HG03439 (cell line): Measurements from ENCODE around the gene UBE4A.

Source experiments
- ATAC-seq: cut with Tn5 transposase; IDR thresholded peaks from one replicate; pipeline ENCODE4 v1.9.1; 2021; ENCODE audit warnings: mild to moderate bottlenecking, moderate library complexity; ENCODE audit not compliant: unreplicated experiment

Gene UBE4A, protein sequence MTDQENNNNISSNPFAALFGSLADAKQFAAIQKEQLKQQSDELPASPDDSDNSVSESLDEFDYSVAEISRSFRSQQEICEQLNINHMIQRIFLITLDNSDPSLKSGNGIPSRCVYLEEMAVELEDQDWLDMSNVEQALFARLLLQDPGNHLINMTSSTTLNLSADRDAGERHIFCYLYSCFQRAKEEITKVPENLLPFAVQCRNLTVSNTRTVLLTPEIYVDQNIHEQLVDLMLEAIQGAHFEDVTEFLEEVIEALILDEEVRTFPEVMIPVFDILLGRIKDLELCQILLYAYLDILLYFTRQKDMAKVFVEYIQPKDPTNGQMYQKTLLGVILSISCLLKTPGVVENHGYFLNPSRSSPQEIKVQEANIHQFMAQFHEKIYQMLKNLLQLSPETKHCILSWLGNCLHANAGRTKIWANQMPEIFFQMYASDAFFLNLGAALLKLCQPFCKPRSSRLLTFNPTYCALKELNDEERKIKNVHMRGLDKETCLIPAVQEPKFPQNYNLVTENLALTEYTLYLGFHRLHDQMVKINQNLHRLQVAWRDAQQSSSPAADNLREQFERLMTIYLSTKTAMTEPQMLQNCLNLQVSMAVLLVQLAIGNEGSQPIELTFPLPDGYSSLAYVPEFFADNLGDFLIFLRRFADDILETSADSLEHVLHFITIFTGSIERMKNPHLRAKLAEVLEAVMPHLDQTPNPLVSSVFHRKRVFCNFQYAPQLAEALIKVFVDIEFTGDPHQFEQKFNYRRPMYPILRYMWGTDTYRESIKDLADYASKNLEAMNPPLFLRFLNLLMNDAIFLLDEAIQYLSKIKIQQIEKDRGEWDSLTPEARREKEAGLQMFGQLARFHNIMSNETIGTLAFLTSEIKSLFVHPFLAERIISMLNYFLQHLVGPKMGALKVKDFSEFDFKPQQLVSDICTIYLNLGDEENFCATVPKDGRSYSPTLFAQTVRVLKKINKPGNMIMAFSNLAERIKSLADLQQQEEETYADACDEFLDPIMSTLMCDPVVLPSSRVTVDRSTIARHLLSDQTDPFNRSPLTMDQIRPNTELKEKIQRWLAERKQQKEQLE

DNA sequence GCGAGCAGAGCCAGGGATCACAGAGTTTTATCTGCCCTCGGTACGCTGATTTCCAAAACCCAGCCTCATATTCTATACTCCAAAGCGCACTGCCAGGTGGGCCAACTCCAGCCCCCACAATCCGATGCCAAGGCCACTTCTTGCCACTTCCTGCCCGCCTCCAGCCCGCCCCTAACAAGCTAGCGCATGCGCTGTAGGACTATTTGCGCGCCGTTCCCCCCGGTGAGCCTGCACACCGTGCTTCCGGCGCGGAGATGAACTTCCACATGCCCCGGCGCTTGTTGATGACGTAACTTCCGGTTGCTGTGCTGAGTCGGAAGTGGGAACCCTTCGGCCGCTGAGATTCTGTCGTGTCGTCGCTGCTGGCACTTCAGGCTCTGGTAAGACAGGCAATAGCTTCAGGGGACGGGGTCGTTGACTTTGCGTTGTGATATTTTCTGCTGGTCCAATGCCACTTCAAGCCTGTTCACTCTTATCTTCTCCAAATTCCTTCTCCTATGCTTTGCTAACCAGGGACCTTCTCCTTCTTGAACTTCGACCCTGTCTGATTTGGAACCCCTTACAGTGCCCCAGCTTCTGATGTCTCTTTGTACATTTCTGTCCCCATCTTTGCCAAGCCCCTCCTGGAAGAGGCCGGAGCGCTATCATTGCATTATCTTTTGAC lies at the start of gene UBE4A:
Gene UBE4A (plus strand): TSS at position 306 of the 664 bp plus-strand sequence. CDS start 5,481 bp downstream, outside the sequence.
- peak; percentile 93 for ATAC-seq

DNA sequence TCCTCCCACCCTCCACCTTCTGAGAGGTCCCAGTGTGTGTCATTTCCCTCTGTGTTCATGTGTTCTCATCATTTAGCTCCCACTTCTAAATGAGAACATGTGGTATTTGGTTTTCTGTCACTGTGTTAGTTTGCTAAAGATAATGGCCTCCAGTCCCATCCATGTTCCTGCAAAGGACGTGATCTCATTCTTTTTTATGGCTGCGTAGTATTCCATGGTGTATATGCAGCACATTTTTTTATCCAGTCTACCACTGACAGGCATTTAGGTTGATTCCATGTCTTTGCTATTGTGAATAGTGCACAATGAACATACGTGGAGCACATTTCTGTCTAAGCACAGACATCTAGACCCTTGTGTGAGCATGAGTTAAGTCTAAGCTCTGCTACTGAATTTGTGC lies 49.1 kb upstream of the UBE4A start:
- no peak for ATAC-seq

DNA sequence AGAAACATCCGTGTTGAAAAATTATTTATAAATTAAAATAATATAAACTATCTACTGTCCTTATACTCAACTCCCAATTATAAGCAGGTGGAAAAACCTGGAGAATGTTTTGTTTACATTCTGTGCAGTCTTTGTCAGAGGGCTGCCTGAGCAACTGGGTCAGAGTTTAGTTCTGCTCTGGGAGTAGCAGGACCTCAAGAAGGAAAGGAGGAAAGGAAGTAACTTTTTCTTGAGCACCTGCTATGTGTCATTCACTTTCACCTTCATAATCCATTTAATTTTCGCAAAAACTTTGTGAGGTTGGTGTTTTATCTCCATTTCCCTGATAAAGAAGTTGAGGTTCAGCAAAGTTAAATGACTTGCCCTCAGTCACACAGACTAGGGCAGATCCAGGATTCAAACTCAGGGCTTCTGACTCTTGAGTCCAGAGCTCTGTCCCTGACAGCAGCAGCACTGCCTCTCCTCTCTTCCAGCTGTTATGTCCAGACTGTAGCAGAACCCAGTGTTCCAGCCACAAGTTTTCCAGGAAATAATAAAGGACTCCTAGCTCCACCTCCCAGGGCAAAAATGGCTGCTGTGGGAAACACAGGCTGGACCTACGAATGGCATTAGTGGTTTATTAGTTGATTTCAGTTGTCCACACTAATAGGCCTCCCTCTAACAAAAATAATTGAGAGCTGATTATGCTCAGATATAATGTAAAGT lies 48.5 kb upstream of the UBE4A start:
- no peak for ATAC-seq

DNA sequence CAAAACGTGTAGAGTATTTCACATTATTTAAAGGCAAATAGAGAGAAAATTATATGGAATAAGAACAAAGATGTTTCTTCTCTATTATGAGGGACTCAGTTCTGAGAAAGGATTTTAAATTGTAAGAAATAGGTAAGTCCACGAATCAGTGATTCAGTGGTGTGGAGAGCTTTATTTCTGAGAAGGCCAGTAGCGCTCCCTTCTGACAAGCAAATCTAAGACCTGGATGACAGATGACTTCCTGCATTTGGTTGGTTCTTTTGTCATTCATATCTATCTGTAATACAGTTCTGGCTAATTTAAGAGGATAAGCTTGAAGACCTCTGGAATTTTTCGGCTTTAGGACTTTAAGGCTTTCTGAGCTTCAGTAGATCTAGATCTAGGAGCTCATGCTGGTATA lies 47.9 kb upstream of the UBE4A start:
- ATAC-seq: no peak

DNA sequence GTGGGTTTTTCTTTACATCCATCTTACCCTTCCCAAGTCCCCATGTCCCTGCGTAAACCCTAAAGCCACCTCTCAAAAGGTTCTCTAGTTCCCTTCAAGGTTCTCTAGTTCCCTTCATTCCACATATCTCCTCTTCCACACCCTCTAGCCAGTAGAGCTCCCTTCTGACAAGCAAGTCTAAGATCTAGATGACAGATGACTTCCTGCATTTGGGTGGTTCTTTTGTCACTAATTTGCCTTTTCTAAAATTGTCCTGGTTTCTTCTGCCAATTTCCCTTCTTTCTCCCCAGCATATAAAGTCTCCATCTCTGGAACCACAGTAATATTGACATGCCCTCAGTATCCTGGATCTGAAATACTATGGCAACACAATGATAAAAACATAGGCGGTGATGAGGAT lies 47.1 kb upstream of the UBE4A start:
- no peak for ATAC-seq

DNA sequence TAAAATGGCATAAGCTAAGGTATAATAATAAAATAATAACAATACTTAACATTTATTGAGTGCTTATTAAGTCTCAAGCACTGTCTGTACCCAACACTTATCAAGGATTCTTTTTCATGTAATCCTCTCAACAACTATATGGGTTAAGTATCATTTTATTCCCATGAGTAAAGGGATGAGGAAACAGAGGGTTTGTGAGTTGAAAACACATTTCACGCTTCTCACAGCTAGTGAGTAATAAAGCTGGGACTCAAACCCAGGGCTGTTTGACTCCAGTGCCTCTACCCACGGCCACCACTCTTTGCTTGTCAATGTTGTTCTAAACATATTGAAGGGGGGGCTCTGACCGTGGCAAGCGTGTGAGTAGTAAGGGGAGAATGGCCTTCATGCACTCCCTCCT lies 46.2 kb upstream of the UBE4A start:
- no peak for ATAC-seq

DNA sequence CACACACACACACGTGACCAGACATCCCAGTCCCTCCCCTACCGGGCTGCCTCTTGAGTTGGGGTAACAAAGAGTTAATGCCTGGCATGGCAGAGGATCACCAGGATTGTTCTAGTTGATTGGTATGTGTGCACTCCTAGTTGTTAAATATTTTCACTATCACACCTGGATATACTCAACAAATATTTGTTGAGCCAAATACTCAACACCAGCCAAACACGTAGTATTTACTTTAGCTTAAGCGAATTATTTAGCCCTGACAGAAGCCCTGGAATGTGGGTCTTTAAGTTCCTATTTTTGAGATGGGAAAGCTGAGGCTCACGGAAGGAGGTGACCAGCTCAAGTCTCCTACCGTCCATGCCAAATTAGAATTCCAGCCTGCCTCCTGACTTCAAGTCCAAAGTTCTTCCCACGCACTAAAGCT lies 44.4 kb upstream of the UBE4A start:
- no peak for ATAC-seq

DNA sequence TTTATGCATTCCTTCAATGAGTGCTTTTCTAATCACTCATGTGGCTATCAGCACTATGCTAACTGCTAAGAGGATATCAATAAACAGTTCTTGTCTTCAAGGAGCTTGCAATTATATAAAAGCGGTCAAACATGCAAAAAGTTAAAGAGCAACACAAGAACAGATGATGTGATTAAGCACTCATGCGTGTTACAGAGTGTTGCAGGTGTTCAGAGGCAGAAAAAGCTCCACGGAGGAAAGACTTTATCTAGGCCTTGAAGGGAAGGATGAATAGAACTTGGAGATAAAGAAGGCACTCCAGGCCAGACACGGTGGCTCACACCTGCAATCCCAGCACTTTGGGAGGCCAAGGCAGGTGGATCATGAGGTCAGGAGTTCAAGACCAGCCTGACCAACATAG lies 41.3 kb upstream of the UBE4A start:
- ATAC-seq: no peak

DNA sequence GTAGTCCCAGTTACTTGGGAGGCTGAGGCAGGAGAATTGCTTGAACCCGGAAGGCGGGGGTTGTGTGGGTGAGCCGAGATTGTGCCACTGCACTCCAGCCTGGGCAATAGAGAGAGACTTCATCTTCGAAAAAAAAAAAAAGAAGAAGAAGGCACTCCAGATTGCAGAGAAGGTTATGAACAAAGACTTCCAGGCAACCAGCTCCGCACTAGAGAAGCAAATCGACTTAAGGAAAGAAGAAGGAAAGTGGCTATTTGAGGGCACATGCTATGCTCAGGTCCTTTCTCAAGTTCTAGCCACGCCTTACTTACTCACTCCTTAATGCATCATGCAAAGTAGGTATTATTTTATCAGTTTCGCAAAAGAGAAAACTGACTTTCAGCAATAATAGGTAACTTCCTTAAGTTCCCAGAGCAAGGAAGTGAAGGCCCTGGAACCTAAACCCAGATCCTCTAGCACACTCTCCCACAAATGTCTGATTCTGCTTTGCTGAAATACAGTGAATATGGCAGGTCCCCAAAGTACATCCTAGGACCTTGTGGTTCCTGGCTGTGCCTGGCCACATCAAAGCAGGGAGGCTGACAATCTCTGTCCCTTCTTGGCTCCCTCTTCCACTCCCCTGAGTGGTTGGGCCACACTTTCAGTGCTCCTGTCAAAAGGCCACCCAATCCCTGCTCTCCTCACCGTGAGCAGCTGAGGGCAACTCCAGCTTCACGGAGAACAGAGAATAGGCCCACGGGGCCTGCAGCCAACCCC lies 40.6 kb upstream of the UBE4A start:
- ATAC-seq: no peak

DNA sequence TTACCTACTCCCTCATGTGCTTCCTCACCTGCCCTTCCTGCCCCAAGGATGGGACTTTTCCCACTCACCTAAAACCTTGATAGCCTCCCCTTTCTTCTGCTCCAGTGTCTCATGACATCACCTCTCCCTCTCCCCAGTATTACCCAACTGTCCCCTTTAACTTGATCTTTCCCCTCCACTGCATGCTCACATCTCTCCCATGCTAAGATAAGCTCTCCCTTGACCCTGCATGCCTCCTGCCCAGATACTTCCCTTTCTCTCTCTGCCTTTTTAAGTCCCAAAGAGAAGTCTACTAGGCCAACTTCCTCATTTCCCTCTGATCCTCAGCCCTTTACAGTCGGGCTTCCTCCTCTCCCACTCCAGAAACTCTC lies 40.1 kb upstream of the UBE4A start:
- no peak for ATAC-seq

DNA sequence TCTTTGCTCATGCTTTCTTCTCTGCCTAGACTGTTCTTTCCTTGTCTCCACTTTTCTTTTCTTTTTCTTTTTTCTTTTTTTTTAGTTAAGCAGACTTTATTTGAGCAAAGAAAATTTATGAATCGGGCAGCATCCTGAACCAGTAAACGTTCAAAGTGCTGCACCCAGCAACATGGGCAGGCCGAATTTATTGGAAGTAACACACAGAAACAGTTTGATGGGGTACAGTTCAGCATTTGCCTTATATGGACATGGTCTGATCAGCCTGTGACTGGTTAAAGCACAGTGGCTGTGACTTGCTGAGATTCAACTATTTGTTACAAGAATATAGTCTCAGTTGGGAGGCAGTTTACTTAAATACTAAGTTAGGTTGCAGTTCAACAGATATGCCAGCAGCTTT lies 38.9 kb upstream of the UBE4A start:
- no peak for ATAC-seq

DNA sequence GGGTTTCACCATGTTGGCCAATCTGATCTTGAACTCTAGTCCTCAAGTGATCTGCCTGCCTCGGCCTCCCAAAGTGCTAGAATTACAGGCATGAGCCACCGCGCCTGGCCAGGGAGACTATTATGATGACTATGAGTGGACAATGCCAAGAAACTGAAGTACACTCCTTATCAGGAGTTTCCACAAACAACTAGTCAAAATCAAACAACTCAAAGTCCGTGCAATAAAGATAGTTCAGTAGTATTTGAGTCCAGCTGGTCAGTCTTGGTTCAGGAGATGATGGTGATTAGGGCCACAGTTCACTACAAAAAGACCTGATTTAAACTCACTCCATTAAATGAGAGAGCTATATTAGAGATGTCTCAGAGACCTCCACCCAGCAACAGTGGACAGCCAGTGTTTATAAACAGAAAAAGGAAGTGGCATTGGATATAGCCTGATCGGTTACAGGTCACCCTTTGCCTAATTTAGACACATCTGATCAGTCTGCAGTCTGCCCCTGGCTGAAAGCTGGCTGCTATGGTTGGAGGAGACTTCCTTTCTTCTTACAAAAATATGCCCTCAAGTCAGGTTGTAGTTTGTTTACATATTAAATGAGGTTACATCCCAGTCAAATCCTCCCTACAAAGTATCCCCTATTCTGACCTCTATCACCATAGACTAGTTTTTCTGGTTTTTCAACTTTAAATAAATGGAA lies 37.9 kb upstream of the UBE4A start:
- ATAC-seq: no peak

DNA sequence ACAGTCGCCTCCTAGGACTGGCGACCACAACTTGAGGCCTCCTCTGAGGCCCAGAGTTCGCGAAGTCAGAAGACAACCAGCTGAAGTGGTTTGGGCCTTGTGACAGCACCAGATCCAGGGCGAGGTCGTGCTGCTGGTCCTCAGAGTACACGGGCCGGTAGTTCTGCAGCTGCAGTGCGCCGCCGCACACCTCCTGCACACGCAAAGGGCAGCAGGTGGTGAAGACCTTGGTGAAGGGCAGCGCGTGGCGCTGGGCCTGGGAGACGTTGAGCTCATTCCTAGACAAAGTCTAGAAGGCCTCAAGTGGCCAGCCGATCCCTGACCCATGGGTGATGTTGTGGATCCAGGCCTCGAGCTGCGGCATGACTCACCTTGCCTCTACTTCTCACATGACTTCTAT lies 36.7 kb upstream of the UBE4A start:
- ATAC-seq: no peak

DNA sequence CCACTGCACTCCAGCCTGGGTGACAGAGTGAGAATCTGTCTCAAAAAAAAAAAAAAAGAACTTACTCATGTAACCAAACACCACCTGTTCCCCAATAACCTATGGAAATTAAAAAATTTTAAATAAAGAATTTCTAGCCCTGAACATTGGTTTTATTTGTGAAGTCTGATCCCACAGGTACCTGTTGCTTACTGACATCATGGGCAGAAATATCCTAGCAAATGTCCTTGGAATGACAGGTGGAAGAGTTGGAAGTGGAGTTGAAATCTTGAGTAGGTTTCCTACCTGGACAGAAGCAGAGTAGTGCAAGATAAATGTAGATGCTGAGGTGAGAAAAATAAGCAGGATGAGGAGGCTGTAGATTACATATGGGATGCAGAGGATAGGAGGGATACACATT lies 34.1 kb upstream of the UBE4A start:
- no peak for ATAC-seq

DNA sequence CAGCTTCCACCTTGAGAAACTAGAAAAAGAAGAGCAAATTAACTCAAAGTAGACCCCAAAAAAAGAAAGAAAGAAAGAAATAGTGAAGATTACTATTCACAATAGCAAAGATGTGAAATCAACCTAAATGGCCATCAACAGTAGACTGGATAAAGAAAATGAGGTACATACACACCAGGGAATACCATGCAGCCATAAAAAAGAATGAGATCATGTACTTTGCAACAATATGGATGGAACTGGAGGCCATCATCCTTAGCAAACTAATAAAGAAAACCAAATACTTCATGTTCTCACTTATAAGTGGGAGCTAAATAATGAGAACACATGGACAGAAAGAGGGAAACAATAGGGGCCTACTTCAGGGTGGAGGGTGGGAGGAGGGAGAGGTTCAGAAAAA lies 30.7 kb upstream of the UBE4A start:
- ATAC-seq: no peak

DNA sequence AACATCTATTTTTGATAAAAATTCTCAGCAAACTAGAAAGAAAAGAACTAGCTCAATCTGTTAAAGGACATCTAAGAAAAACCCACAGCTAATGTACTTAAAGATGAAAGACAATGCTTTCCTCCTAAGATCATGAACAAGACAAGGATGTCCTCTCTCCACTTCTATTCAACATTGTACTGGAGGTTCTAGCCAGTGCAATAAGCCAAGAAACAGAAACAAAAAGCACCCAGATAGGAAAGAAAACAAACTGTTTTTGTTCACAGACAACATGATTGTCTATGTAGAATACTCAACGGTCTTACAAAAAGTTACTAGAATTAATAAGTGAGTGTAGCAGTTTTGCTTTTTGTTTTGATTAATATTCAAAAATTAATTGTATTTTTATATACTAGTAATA lies 24.7 kb upstream of the UBE4A start:
- no peak for ATAC-seq

DNA sequence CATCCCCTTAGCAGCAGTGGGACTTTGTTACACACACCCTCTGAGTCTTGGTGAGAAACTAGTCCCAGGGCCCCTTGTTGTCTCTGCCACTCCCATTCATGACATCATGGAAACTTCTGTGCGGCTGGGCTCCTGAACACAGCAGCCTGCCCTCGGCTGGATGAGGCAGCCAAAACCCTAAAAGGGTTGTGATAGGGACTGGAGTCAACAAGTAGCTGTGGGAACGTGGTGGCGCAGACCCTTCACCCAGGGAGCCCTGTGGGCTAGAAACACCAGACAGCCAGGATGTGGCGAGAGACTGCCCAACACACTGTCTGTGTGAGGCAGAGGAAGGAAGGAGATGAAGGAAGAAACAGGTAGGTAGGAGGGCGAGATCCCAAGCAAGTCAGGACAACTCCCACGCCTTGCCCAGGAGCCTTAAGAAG lies 20.8 kb upstream of the UBE4A start:
- ATAC-seq: no peak

DNA sequence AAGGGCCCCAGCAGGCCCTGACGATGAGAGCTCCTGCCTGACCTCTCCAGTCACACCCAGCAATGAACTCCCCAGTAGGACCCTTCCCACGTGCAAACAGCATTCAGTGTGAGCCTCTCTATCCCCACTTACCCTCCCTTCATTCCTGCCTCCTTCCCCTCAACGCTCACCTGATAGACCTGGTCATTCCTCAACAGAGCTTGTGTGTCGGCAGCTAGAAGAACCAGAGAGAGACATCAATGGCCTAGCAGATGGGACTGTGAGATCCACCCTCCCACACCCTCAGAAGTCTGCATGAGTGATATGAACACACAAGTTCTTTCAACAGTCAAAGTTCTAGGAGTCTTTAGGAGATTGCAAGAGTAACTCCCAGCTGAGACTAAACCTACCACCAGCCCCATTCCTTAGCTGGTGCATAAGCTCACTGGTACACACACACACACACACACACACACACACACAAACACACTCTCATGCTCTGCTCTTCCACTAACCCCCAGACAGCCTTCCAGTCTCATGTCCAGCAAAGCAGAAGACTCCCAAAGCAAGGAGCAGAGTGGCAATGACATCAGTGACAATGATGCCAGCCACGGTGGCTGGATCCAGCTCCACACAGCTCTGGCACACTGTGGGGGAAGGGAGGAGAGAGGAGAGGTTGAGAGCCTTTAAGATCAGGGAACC lies 20.0 kb upstream of the UBE4A start:
- ATAC-seq: no peak

DNA sequence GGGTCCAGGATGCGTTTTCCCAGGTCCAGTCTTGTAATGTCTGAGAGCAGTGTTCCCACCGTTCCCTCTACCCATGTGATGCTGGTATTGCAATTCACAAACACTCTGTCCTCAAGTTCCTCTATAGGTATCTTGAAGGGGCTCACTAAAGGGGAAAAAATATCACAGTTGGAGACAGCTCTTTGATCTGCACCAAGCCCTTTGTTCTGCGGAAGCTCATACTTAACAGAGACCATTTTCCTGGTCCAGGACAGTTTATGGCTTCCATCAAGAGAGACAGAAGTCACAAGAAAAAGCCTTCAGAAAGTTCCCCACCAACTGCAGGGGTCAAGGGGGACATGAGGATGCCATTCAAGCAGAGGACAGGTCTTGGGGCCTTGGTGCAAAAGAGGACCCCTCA lies 19.0 kb upstream of the UBE4A start:
- ATAC-seq: no peak
